Esophagus (tissue), 2 donors: Measurements from ENCODE around the gene MT1E. TPM values are rescaled to one million over a fixed set of nuclear protein-coding genes. Genes with fewer than 3 reads are reported as not detected.
A peak's percentile ranks its signal among the peaks of the same experiment; 100 is the strongest.
"Not testable (repeated sequence)": the region's sequence is repeated elsewhere in the genome, so short reads cannot be mapped to it uniquely, and the experiment has no call there.

Experiments used
- H3K27ac ChIP-seq, 2 donors: one replicate each; pipeline ENCODE4 v1.5.1; 2013; ENCODE audit warnings: low read depth in 2 of 2, mild to moderate bottlenecking in 2 of 2, inconsistent platforms in 1 of 2, low read length in 1 of 2, moderate library complexity in 1 of 2
- H3K27me3 ChIP-seq, 2 donors: one replicate each; pipeline ENCODE4 v1.6.1; 2013; ENCODE audit warnings: low read length in 2 of 2, control low read depth in 1 of 2, mild to moderate bottlenecking in 1 of 2; ENCODE audit not compliant: insufficient read depth in 2 of 2, control insufficient read depth in 1 of 2
- H3K36me3 ChIP-seq, 2 donors: one replicate each; pipeline ENCODE4 v1.6.1; 2013; ENCODE audit warnings: low read length in 1 of 2; ENCODE audit not compliant: control insufficient read depth in 2 of 2, insufficient read depth in 2 of 2
- H3K4me1 ChIP-seq, 2 donors: one replicate each; pipeline ENCODE4 v1.6.1; 2013; ENCODE audit warnings: low read length in 1 of 2; ENCODE audit not compliant: control insufficient read depth in 2 of 2, insufficient read depth in 2 of 2
- H3K4me3 ChIP-seq, 2 donors: one replicate each; pipeline ENCODE4 v1.5.1; 2013; ENCODE audit warnings: low read length in 2 of 2, mild to moderate bottlenecking in 2 of 2, low read depth in 1 of 2, moderate library complexity in 1 of 2
- H3K9me3 ChIP-seq, 2 donors: one replicate each; pipeline ENCODE4 v1.6.1; 2013; ENCODE audit warnings: mild to moderate bottlenecking in 2 of 2, low read depth in 1 of 2, low read length in 1 of 2, moderate library complexity in 1 of 2; ENCODE audit not compliant: control insufficient read depth in 2 of 2, insufficient read depth in 1 of 2
- WGBS, 2 donors: extraction: QIAGEN DNeasy Blood & Tissue Kit; methylation state at CpG; one replicate each; pipeline ENCODE4 v1.1.7; 2013; 5-methylcytosine and 5-hydroxymethylcytosine counted together
- polyA plus RNA-seq, 2 donors: library from polyadenylated mRNA; stranded (reverse); fragments of 200-250 nt; gene quantifications; one replicate each; pipeline ENCODE4 v1.2.3, GENCODE V29; 2013
- donor health status: healthy with polysubstance abuse.
- donor health status: Bipolar disorder and iron deficiency.

Gene MT1E
- polyA plus RNA-seq, 2 donors, result 232 to 268 TPM

- not testable (repeated sequence) for H3K4me1 ChIP-seq, H3K9me3 ChIP-seq, H3K36me3 ChIP-seq, H3K4me3 ChIP-seq, H3K27ac ChIP-seq, H3K27me3 ChIP-seq
- 78 to 81% methylated on average over 6 of the region's 6 CpGs for WGBS, 2 donors
Observed at GRCh38 chr16:56674570-56674969, 49.0 kb downstream of the MT1E start.

GRCh38 chr16:56675685-56676210 is 50.2 kb downstream of the MT1E start:
- peak overlapping the region; percentile 5 to 31 for H3K4me3 ChIP-seq
- peaks cover 0 to 5% of the 10 kb centered on the region in 2 donors for H3K4me1 ChIP-seq
- peak overlapping the region in 1 of 2 donors; percentile 4 for H3K27ac ChIP-seq
- no peaks in the 10 kb centered on the region for H3K9me3 ChIP-seq
- no peaks in the 10 kb centered on the region for H3K27me3 ChIP-seq
- no peaks in the 10 kb centered on the region for H3K36me3 ChIP-seq
- WGBS, 2 donors, result 26 to 36% methylated on average over 14 to 32 of the region's 32 CpGs

Other genes starting within 250 kb of the MT1E start
- gene AMFR, start 200.2 kb upstream of the MT1E start, polyA plus RNA-seq, result 10 to 100 TPM; 57.3 to 62.5 TPM
- gene NUDT21, start 174.4 kb upstream of the MT1E start, polyA plus RNA-seq, result 10 to 100 TPM; 29.5 to 40.1 TPM
- gene OGFOD1, start 174.2 kb upstream of the MT1E start, polyA plus RNA-seq, result 10 to 100 TPM in 1 of 2 donors, 1 to 10 TPM in 1; 9.9 to 16.8 TPM
- gene BBS2, start 105.8 kb upstream of the MT1E start, polyA plus RNA-seq, result 10 to 100 TPM; 24.2 to 29.0 TPM
- gene MT4, start 60.7 kb upstream of the MT1E start, polyA plus RNA-seq, result 1 to 10 TPM; 1.3 to 7.4 TPM
- gene MT3, start 36.3 kb upstream of the MT1E start, polyA plus RNA-seq, result under 1 TPM; 0.67 to 0.96 TPM
- gene MT2A, start 17.2 kb upstream of the MT1E start, polyA plus RNA-seq, result 100 to 1,000 TPM; 264 to 473 TPM
- gene MT1M, start 6.9 kb downstream of the MT1E start, polyA plus RNA-seq, result 1 to 10 TPM; 4.0 to 9.1 TPM
- 10 to 100 TPM in 1 of 2 donors, 1 to 10 TPM in 1; 9.8 to 10.3 TPM for gene MT1A, start 12.9 kb downstream of the MT1E start, polyA plus RNA-seq
- gene MT1B, start 26.1 kb downstream of the MT1E start, polyA plus RNA-seq, result under 1 TPM in 1 of 2 donors, not detected in 1; 0.68 TPM
- gene MT1F, start 32.2 kb downstream of the MT1E start, polyA plus RNA-seq, result 10 to 100 TPM; 11.0 to 11.2 TPM
- 100 to 1,000 TPM; 459 to 751 TPM for gene MT1G, start 42.3 kb downstream of the MT1E start, polyA plus RNA-seq
- gene MT1H, start 44.0 kb downstream of the MT1E start, polyA plus RNA-seq, result 10 to 100 TPM; 32.9 to 63.3 TPM
- gene MT1X, start 56.7 kb downstream of the MT1E start, polyA plus RNA-seq, result 1,000 to 10,000 TPM; 1,462 to 1,505 TPM
- 10 to 100 TPM; 36.0 to 38.0 TPM for gene NUP93, start 104.3 kb downstream of the MT1E start, polyA plus RNA-seq
- under 1 TPM; 0.04 to 0.06 TPM for gene SLC12A3, start 239.4 kb downstream of the MT1E start, polyA plus RNA-seq